Nephron (organoid): ENCODE data around the gene ARGLU1.

Source experiments
- H3K27ac Mint-ChIP-seq, 3 experiments: 2 replicates each; pipeline ENCODE4 v1.8.0; 2020; ENCODE audit warnings: mixed read lengths in 3 of 3, mild to moderate bottlenecking in 2 of 3, moderate library complexity in 1 of 3
- H3K27me3 Mint-ChIP-seq: 2 replicates; pipeline ENCODE4 v1.8.0; 2021; ENCODE audit warnings: low read depth, mild to moderate bottlenecking, moderate library complexity, mixed read lengths
- H3K36me3 Mint-ChIP-seq: 2 replicates; pipeline ENCODE4 v1.8.0; 2020; ENCODE audit warnings: low read depth, mixed read lengths
- H3K4me1 Mint-ChIP-seq: 2 replicates; pipeline ENCODE4 v1.8.0; 2020; ENCODE audit warnings: mixed read lengths
- H3K4me3 Mint-ChIP-seq, 3 experiments: 2 replicates each; pipeline ENCODE4 v1.8.0; 2020; ENCODE audit warnings: mild to moderate bottlenecking in 3 of 3, mixed read lengths in 3 of 3, moderate library complexity in 2 of 3
- H3K9me3 Mint-ChIP-seq: 2 replicates; pipeline ENCODE4 v1.8.0; 2020; ENCODE audit warnings: mixed read lengths
- CTCF ChIP-seq, 3 experiments: fragments of 200-600 bp; sonication (generic); IDR thresholded peaks; one replicate each; pipeline ENCODE4 v1.5.0; 2021; ENCODE audit warnings: antibody characterized with exemption in 3 of 3; ENCODE audit not compliant: unreplicated experiment in 3 of 3

ARGLU1 gene

GRCh38 chr13:106536244-106537034 lies 31.5 kb downstream of the ARGLU1 start:
- peaks cover 15% of the 10 kb centered on the region for H3K36me3 Mint-ChIP-seq
- peak overlapping the region; percentile 13 to 89 (median 69) for H3K27ac Mint-ChIP-seq
- H3K27me3 Mint-ChIP-seq = peaks cover 8% of the 10 kb centered on the region
- peak; percentile 93 to 96 (median 94) for TF ChIP-seq CTCF (IDR thresholded peaks at IDR 0.05; ENCODE audit: unreplicated experiment in 3 of 3)
- H3K4me1 Mint-ChIP-seq = peaks cover 21% of the 10 kb centered on the region
- no peaks in the 10 kb centered on the region for H3K9me3 Mint-ChIP-seq
- H3K4me3 Mint-ChIP-seq = peak overlapping the region; percentile 86 to 94 (median 89)

GRCh38 chr13:106535552-106536243 lies 32.2 kb downstream of the ARGLU1 start, which contains the start of gene EFNB2:
Gene EFNB2, minus strand, starts transcription at chr13:106535662. Its CDS starts 698 bp downstream, at chr13:106534964.
- TF ChIP-seq CTCF (IDR thresholded peaks at IDR 0.05; ENCODE audit: unreplicated experiment in 3 of 3) = no peak
- Mint-ChIP-seq H3K27ac (peak within 1 kb of the TSS; percentile 80 to 97 (median 96)), H3K4me3 (peak within 1 kb of the TSS; percentile 95 to 96 (median 96)), H3K36me3 (peaks cover 8% of the 10 kb centered on the region), H3K9me3 (no peaks in the 10 kb centered on the region), H3K27me3 (peaks cover 8% of the 10 kb centered on the region), H3K4me1 (peaks cover 22% of the 10 kb centered on the region)

- H3K27me3 Mint-ChIP-seq = peaks cover 8% of the 10 kb centered on the region
- TF ChIP-seq CTCF (IDR thresholded peaks at IDR 0.05; ENCODE audit: unreplicated experiment in 3 of 3) = no peak
- H3K4me3 Mint-ChIP-seq = peak overlapping the region; percentile 95 to 96 (median 96)
Observed at GRCh38 chr13:106534639-106535551, 33.0 kb downstream of the ARGLU1 start.

GRCh38 chr13:106533943-106534638 lies 33.8 kb downstream of the ARGLU1 start:
- Mint-ChIP-seq H3K27ac (peak overlapping the region; percentile 96 to 97 (median 96)), H3K36me3 (peaks cover 3% of the 10 kb centered on the region), H3K4me1 (peaks cover 36% of the 10 kb centered on the region), H3K4me3 (peak overlapping the region; percentile 95 to 96 (median 96)), H3K9me3 (no peaks in the 10 kb centered on the region), H3K27me3 (peaks cover 10% of the 10 kb centered on the region)
- no peak for TF ChIP-seq CTCF (IDR thresholded peaks at IDR 0.05; ENCODE audit: unreplicated experiment in 3 of 3)

More at GRCh38 chr13:106534639-106535551, 33.0 kb downstream of the ARGLU1 start:
- H3K27ac Mint-ChIP-seq = peak overlapping the region; percentile 80 to 97 (median 96)
- H3K9me3 Mint-ChIP-seq = no peaks in the 10 kb centered on the region
- peaks cover 3% of the 10 kb centered on the region for H3K36me3 Mint-ChIP-seq
- peaks cover 30% of the 10 kb centered on the region for H3K4me1 Mint-ChIP-seq
